Left lung (tissue), 10 donors: ENCODE results near the gene LAMP1. TPM values are rescaled to one million over a fixed set of nuclear protein-coding genes. Genes with fewer than 3 reads are reported as not detected.

Experiments
- ATAC-seq: fragments of 200-7000 bp; cut with Tn5 transposase; one replicate; pipeline ENCODE4 v1.9.1; 2020; ENCODE audit warnings: moderate library complexity
- DNase-seq, 4 donors: peaks; one replicate each; pipeline ENCODE4 v3.0.0-alpha.2; 2013 to 2020
- H3K27ac ChIP-seq, 2 donors: fragments of 200-600 bp; sonication (generic) in 1 of 2; one replicate each; pipeline versions ENCODE4 v1.5.0 to v1.8.0; 2020 to 2021
- H3K27me3 ChIP-seq, 2 donors: fragments of 200-600 bp; sonication (generic) in 1 of 2; one replicate each; pipeline versions ENCODE4 v1.5.0 to v1.8.0; 2020 to 2021
- H3K36me3 ChIP-seq, 2 donors: fragments of 200-600 bp; sonication (generic) in 1 of 2; one replicate each; pipeline versions ENCODE4 v1.5.0 to v1.8.0; 2020 to 2021
- H3K4me1 ChIP-seq, 2 donors: fragments of 200-600 bp; one replicate each; pipeline ENCODE4 v1.8.0; 2021
- H3K4me3 ChIP-seq, 2 donors: fragments of 200-600 bp; sonication (generic) in 1 of 2; one replicate each; pipeline versions ENCODE4 v1.5.0 to v1.8.0; 2020 to 2021; ENCODE audit warnings: mild to moderate bottlenecking in 1 of 2
- H3K9me3 ChIP-seq, 2 donors: fragments of 200-600 bp; sonication (generic) in 1 of 2; one replicate each; pipeline versions ENCODE4 v1.5.0 to v1.8.0; 2020 to 2021
- CTCF ChIP-seq, 2 donors: fragments of 200-600 bp; sonication (generic) in 1 of 2; IDR thresholded peaks; one replicate each; pipeline versions ENCODE4 v1.5.0 to v1.8.0; 2021; ENCODE audit warnings: antibody characterized with exemption in 2 of 2
- intact Hi-C, 2 donors: fragments of 100-400 bp; cut with DNase I; formaldehyde crosslinking; loops; one replicate each; pipeline versions ENCODE4 v1.11.2 to v1.14.2; 2022
- polyA plus RNA-seq, 6 donors: library from polyadenylated mRNA; unstranded; fragments of 120-200 nt; gene quantifications; one replicate each; pipeline ENCODE4 v1.2.1, GENCODE V29; 2013; ENCODE audit not compliant: insufficient read length in 6 of 6
- total RNA-seq, 2 donors: library from RNA; stranded (reverse); fragmentation: NEBNext Ultra II Directional; extraction: Animal tissue kit (Norgen Biotek cat#: 25700); gene quantifications; one replicate each; pipeline ENCODE4 v1.2.1, GENCODE V29; 2021
- donor health status: DM: no; HTN: yes; CAD: no.
- donor health status: DM: no; HTN: no; CAD: no.

The LAMP1 gene
- total and polyA plus RNA-seq, 8 donors: 102 to 374 (median 118) TPM

DNA sequence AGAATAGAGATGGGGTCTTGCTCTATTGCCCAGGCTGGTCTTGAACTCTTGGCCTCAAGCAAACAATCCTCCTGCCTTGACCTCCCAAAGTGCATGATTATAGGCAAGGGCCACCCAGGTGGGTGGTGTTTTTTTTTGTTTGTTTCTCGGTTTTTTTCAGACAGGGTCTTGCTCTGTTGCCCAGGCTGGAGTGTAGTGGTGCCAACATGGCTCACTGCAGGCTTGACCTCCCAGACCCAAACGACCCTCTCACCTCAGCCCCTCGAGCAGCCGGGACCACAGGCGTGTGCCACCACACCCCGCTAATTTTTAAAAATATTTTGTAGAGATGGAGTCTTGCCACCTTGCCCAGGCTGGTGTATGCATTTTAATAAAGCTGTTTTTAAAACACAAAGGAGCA, 52.0 kb downstream of the LAMP1 start:
- no peak for TF ChIP-seq CTCF (IDR thresholded peaks at IDR 0.05)
- peaks cover 0 to 8% of the 10 kb centered on the region in 2 donors for H3K4me1 ChIP-seq
- no peak overlapping the region for H3K4me3 ChIP-seq
- peaks cover 0 to 16% of the 10 kb centered on the region in 2 donors for H3K9me3 ChIP-seq
- H3K27ac ChIP-seq: no peak overlapping the region
- no peak for ATAC-seq
- no peak for DNase-seq
- no peaks in the 10 kb centered on the region for H3K36me3 ChIP-seq
- no peaks in the 10 kb centered on the region for H3K27me3 ChIP-seq
- intact Hi-C loops: no loop called here

- Histone ChIP-seq H3K4me1 (peaks cover 0 to 8% of the 10 kb centered on the region in 2 donors), H3K9me3 (peaks cover 0 to 16% of the 10 kb centered on the region in 2 donors), H3K4me3 (no peak overlapping the region), H3K27ac (no peak overlapping the region), H3K27me3 (no peaks in the 10 kb centered on the region), H3K36me3 (no peaks in the 10 kb centered on the region)
- ATAC-seq: no peak
- TF ChIP-seq CTCF (IDR thresholded peaks at IDR 0.05): no peak
- peak in 1 of 4 donors; percentile 68 for DNase-seq
- intact Hi-C loops: no loop called here
Measured at GRCh38 chr13:113349491-113349890, 52.5 kb downstream of the LAMP1 start.

DNA sequence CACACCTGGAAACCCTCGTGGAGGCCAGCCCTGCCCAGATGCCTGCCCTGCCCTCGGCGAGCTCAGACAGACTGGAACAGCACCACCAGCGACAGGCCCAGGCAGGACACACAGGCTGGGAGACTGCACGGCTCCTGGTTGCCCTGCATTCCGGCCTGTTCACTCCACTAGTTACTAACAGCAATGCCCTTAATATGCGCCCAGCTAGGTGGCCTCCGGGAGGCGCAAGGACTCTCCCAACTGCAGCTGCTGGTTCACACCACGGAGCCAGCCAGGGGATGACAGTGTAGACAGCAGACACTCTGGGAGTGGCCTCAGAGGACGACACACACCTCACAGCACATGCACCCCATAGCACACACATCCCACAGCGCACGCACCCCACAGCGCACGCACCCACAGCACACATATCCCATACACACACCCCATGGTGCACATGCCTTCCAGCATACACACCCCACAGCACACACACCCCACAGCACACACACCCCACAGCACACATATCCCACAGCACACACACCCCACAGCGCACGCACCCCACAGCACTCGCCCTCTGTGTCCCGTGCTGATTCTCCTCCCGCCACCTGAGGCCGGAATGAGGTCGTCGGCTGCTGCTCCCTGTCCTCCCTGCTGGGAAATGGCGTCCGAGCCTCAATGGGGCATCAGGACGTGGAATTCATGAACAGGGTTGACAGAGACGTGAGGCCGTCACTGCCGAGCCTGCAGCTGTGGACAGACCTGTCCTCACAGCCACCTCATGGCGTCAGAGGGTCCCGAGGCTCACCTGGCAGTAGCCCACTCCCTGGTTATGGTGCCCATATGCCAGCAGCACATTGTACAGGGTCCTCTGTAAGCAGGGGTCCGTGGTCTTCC, 53.3 kb downstream of the LAMP1 start:
- H3K36me3 ChIP-seq: no peaks in the 10 kb centered on the region
- intact Hi-C loops: no loop called here
- peaks cover 0 to 8% of the 10 kb centered on the region in 2 donors for H3K4me1 ChIP-seq
- no peaks in the 10 kb centered on the region for H3K27me3 ChIP-seq
- ATAC-seq (no peak), DNase-seq (no peak)
- TF ChIP-seq CTCF (IDR thresholded peaks at IDR 0.05): no peak
- H3K9me3 ChIP-seq: peaks cover 0 to 12% of the 10 kb centered on the region in 2 donors
- no peak overlapping the region for H3K27ac ChIP-seq
- H3K4me3 ChIP-seq: no peak overlapping the region

- no peak for DNase-seq
- Histone ChIP-seq H3K36me3 (no peaks in the 10 kb centered on the region), H3K4me1 (peaks cover 0 to 8% of the 10 kb centered on the region in 2 donors), H3K27ac (no peak overlapping the region), H3K4me3 (no peak overlapping the region), H3K27me3 (no peaks in the 10 kb centered on the region), H3K9me3 (peaks cover 0 to 8% of the 10 kb centered on the region in 2 donors)
- no peak for ATAC-seq
- TF ChIP-seq CTCF (IDR thresholded peaks at IDR 0.05): no peak
- intact Hi-C loops: no loop called here
Measured at GRCh38 chr13:113350938-113351335, 53.9 kb downstream of the LAMP1 start.

DNA sequence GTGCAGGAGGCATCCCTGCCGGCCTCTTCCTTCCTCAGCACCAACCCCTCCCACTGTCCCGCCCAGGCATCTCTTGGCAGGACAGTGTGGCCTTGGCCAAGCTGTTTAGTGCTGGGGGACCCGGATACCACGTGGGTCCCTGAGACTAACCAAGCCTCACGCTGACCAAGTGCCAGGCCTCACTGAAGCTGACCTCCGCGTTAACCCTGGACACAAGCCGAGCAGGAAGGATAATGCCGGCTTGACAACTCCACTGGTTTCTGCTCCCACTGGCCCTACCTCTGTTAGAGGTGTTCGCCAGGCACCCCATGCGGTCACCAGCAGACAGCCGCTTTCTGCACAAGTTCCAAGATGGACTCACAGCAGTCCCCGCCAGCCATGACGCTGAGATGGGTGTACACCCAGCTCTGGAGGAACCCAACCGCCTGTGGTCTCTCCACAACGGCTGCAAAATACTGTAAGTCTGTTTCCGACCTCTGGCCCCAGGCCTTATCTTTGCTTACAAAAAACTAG, 54.5 kb downstream of the LAMP1 start:
- peak in 1 of 4 donors; percentile 56 for DNase-seq
- peak; percentile 73 for ATAC-seq
- Histone ChIP-seq H3K4me1 (peaks cover 0 to 8% of the 10 kb centered on the region in 2 donors), H3K4me3 (no peak overlapping the region), H3K27ac (peak overlapping the region in 1 of 2 donors; percentile 4), H3K9me3 (peaks cover 0 to 8% of the 10 kb centered on the region in 2 donors), H3K36me3 (no peaks in the 10 kb centered on the region), H3K27me3 (no peaks in the 10 kb centered on the region)
- TF ChIP-seq CTCF (IDR thresholded peaks at IDR 0.05): no peak
- intact Hi-C loops: no loop called here
